ENCODE results near the gene HIRA. TPM values are rescaled to one million over a fixed set of nuclear protein-coding genes. Genes with fewer than 3 reads are reported as not detected.

The HIRA gene
- total RNA-seq, 1 donor, result 17.7 TPM

- no peak for TF ChIP-seq CTCF (IDR thresholded peaks at IDR 0.05; ENCODE audit: insufficient read depth, low read length)
- no peak overlapping the region for H3K4me3 ChIP-seq (ENCODE audit: low read depth, low read length)
- no peak for DNase-seq (ENCODE audit: low read depth)
These were observed 71.8 kb downstream of the HIRA start for GRCh38 chr22:19359554-19360299.

- no peak for DNase-seq (ENCODE audit: low read depth)
- H3K4me3 ChIP-seq (ENCODE audit: low read depth, low read length), result no peak overlapping the region
- TF ChIP-seq CTCF (IDR thresholded peaks at IDR 0.05; ENCODE audit: insufficient read depth, low read length), result no peak
These were observed 72.6 kb downstream of the HIRA start for GRCh38 chr22:19358703-19359553.

GRCh38 chr22:19358195-19358594 is 73.3 kb downstream of the HIRA start:
- no peak for DNase-seq (ENCODE audit: low read depth)
- TF ChIP-seq CTCF (IDR thresholded peaks at IDR 0.05; ENCODE audit: insufficient read depth, low read length), result no peak

GRCh38 chr22:19357270-19358105 is 74.0 kb downstream of the HIRA start:
- no peak for TF ChIP-seq CTCF (IDR thresholded peaks at IDR 0.05; ENCODE audit: insufficient read depth, low read length)
- DNase-seq (ENCODE audit: low read depth), result no peak
- no peak overlapping the region for H3K4me3 ChIP-seq (ENCODE audit: low read depth, low read length)

More at GRCh38 chr22:19358195-19358594, 73.3 kb downstream of the HIRA start:
- H3K4me3 ChIP-seq (ENCODE audit: low read depth, low read length), result no peak overlapping the region

- H3K4me3 ChIP-seq (ENCODE audit: low read depth, low read length), result no peak overlapping the region
- TF ChIP-seq CTCF (IDR thresholded peaks at IDR 0.05; ENCODE audit: insufficient read depth, low read length), result no peak
- no peak for DNase-seq (ENCODE audit: low read depth)
These were observed 74.7 kb downstream of the HIRA start for GRCh38 chr22:19356708-19357269.

Data from fibroblast of the aortic adventitia (primary cell).